Measurements from ENCODE around the gene FRAT1. TPM values are rescaled to one million over a fixed set of nuclear protein-coding genes. Genes with fewer than 3 reads are reported as not detected.

Gene FRAT1
- total RNA-seq, 1 donor from 2014 or later, result 4.2 TPM

GRCh38 chr10:97331153-97331703, 12.2 kb downstream of the FRAT1 start:
- Histone ChIP-seq H3K27me3 (ENCODE audit: low read depth) (no peaks in the 10 kb centered on the region), H3K4me1 (peaks cover 82% of the 10 kb centered on the region), H3K36me3 (peaks cover 9% of the 10 kb centered on the region), H3K27ac (replicated peaks) (peak overlapping the region; percentile 97), H3K9me3 (replicated peaks) (no peaks in the 10 kb centered on the region), H3K4me3 (peak overlapping the region; percentile 88)
- intact Hi-C loops (cut with micrococcal nuclease), result loop anchor here (5.0 kb wide), 1 partner anchor 54 kb away; no protein-coding TSS in a partner anchor
- DNase-seq, result no peak
- TF ChIP-seq CTCF (IDR thresholded peaks at IDR 0.05; ENCODE audit: borderline replicate concordance), result no peak

- Histone ChIP-seq H3K27ac (replicated peaks) (peak overlapping the region; percentile 97), H3K4me3 (peak overlapping the region; percentile 88), H3K36me3 (peaks cover 9% of the 10 kb centered on the region), H3K4me1 (peaks cover 94% of the 10 kb centered on the region), H3K9me3 (replicated peaks) (no peaks in the 10 kb centered on the region), H3K27me3 (ENCODE audit: low read depth) (no peaks in the 10 kb centered on the region)
- TF ChIP-seq CTCF (IDR thresholded peaks at IDR 0.05; ENCODE audit: borderline replicate concordance), result peak; percentile 41
- DNase-seq, result no peak
- intact Hi-C loops (cut with micrococcal nuclease), result loop anchor here (5.0 kb wide), 1 partner anchor 55 kb away; no protein-coding TSS in a partner anchor
Measured at GRCh38 chr10:97332591-97333350, 13.7 kb downstream of the FRAT1 start.

- Histone ChIP-seq H3K27ac (replicated peaks) (peak overlapping the region; percentile 97), H3K4me1 (peaks cover 94% of the 10 kb centered on the region)
Measured at GRCh38 chr10:97333351-97333600, 14.2 kb downstream of the FRAT1 start.

GRCh38 chr10:97333601-97334369, 14.7 kb downstream of the FRAT1 start:
- H3K27ac ChIP-seq (replicated peaks), result peak overlapping the region; percentile 97
- intact Hi-C loops (cut with micrococcal nuclease), result loop anchor here (5.0 kb wide), 1 partner anchor 56 kb away; no protein-coding TSS in a partner anchor
- peaks cover 89% of the 10 kb centered on the region for H3K4me1 ChIP-seq
- H3K9me3 ChIP-seq (replicated peaks), result no peaks in the 10 kb centered on the region
- DNase-seq, result peak; percentile 59
- no peak for TF ChIP-seq CTCF (IDR thresholded peaks at IDR 0.05; ENCODE audit: borderline replicate concordance)
- no peaks in the 10 kb centered on the region for H3K27me3 ChIP-seq (ENCODE audit: low read depth)
- H3K4me3 ChIP-seq, result peak overlapping the region; percentile 88
- peaks cover 9% of the 10 kb centered on the region for H3K36me3 ChIP-seq

More at GRCh38 chr10:97333351-97333600, 14.2 kb downstream of the FRAT1 start:
- no peak for DNase-seq
- intact Hi-C loops (cut with micrococcal nuclease), result loop anchor here (5.0 kb wide), 1 partner anchor 56 kb away; no protein-coding TSS in a partner anchor
- H3K27me3 ChIP-seq (ENCODE audit: low read depth), result no peaks in the 10 kb centered on the region
- no peaks in the 10 kb centered on the region for H3K9me3 ChIP-seq (replicated peaks)
- H3K4me3 ChIP-seq, result peak overlapping the region; percentile 88
- no peak for TF ChIP-seq CTCF (IDR thresholded peaks at IDR 0.05; ENCODE audit: borderline replicate concordance)
- peaks cover 9% of the 10 kb centered on the region for H3K36me3 ChIP-seq

GRCh38 chr10:97334370-97335175, 15.5 kb downstream of the FRAT1 start, which contains the start of gene FRAT2:
Gene FRAT2 (minus strand): TSS chr10:97334729. CDS start chr10:97334572, 157 bp downstream.
- TF ChIP-seq CTCF (IDR thresholded peaks at IDR 0.05; ENCODE audit: borderline replicate concordance), result no peak
- intact Hi-C loops (cut with micrococcal nuclease), result loop anchor here (5.0 kb wide), 1 partner anchor 57 kb away; no protein-coding TSS in a partner anchor
- Histone ChIP-seq H3K36me3 (peaks cover 6% of the 10 kb centered on the region), H3K27ac (replicated peaks) (peak within 1 kb of the TSS; percentile 97), H3K27me3 (ENCODE audit: low read depth) (no peaks in the 10 kb centered on the region), H3K4me3 (peak within 1 kb of the TSS; percentile 88), H3K9me3 (replicated peaks) (no peaks in the 10 kb centered on the region), H3K4me1 (peaks cover 81% of the 10 kb centered on the region)
- DNase-seq, result peak; percentile 93

Measured in left ventricle myocardium inferior (tissue), 1 donor.